UCSD-AML1 (cell line): ENCODE measurements around the gene DTX3.
"Not testable (repeated sequence)": the region's sequence is repeated elsewhere in the genome, so short reads cannot be mapped to it uniquely, and the experiment has no call there.

Experiments
- DNase-seq: peaks from one replicate; lab custom pipeline; 2025; ENCODE audit not compliant: unreplicated experiment; lab: John Stamatoyannopoulos, UW

DTX3 gene

GRCh38 chr12:57606821-57607220 lies 2.2 kb downstream of the DTX3 start:
- no peak for DNase-seq

- DNase-seq: no peak
Measured at GRCh38 chr12:57607958-57608663, 3.5 kb downstream of the DTX3 start.

GRCh38 chr12:57609101-57609780 lies 4.6 kb downstream of the DTX3 start:
- DNase-seq: no peak

- no peak for DNase-seq
Measured at GRCh38 chr12:57609781-57610553, 5.3 kb downstream of the DTX3 start.

GRCh38 chr12:57610554-57611107 lies 6.0 kb downstream of the DTX3 start:
- DNase-seq: no peak

- peak; percentile 28 for DNase-seq
Measured at GRCh38 chr12:57611108-57611826, 6.6 kb downstream of the DTX3 start, which contains the start of gene ARHGEF25. Gene ARHGEF25 (plus strand): TSS chr12:57611435. CDS start chr12:57611895, 460 bp downstream.

GRCh38 chr12:57611827-57612710 lies 7.4 kb downstream of the DTX3 start:
- no peak for DNase-seq

GRCh38 chr12:57612711-57613426 lies 8.2 kb downstream of the DTX3 start:
- DNase-seq: no peak

- DNase-seq: no peak
Measured at GRCh38 chr12:57613427-57614109, 8.9 kb downstream of the DTX3 start.

GRCh38 chr12:57614178-57614947 lies 9.7 kb downstream of the DTX3 start:
- no peak for DNase-seq

- no peak for DNase-seq
Measured at GRCh38 chr12:57614948-57615500, 10.4 kb downstream of the DTX3 start.

GRCh38 chr12:57615637-57616036 lies 11.0 kb downstream of the DTX3 start:
- no peak for DNase-seq

GRCh38 chr12:57616383-57617101 lies 11.9 kb downstream of the DTX3 start:
- no peak for DNase-seq

GRCh38 chr12:57617942-57618341 lies 13.3 kb downstream of the DTX3 start:
- no peak for DNase-seq

GRCh38 chr12:57618431-57618830 lies 13.8 kb downstream of the DTX3 start:
- not testable (repeated sequence) for DNase-seq

- no peak for DNase-seq
Measured at GRCh38 chr12:57618966-57619433, 14.4 kb downstream of the DTX3 start.
